H9 (cell line): ENCODE results near the gene SLCO1B1. TPM values are rescaled to one million over a fixed set of nuclear protein-coding genes. Genes with fewer than 3 reads are reported as not detected.

Experiments
- DNase-seq: peaks from one replicate; pipeline ENCODE4 v3.0.0-alpha.2; 2017
- H2AFZ ChIP-seq: one replicate; pipeline ENCODE4 v1.6.1; 2013; ENCODE audit warnings: mild to moderate bottlenecking, low read length, control low read depth, moderate library complexity
- H2AK5ac ChIP-seq: 2 replicates; pipeline ENCODE4 v1.6.1; 2013; ENCODE audit warnings: low read length, control low read depth, mixed read lengths; ENCODE audit not compliant: insufficient read length
- H2BK120ac ChIP-seq: one replicate; pipeline ENCODE4 v1.6.1; 2013; ENCODE audit warnings: low read depth, mild to moderate bottlenecking, low read length, control low read depth, inconsistent platforms; ENCODE audit not compliant: poor library complexity, severe bottlenecking
- H2BK12ac ChIP-seq: 2 replicates; pipeline ENCODE4 v1.6.1; 2013; ENCODE audit warnings: low read length, control low read depth, mixed read lengths, low read depth; ENCODE audit not compliant: insufficient read length
- H2BK15ac ChIP-seq: 2 replicates; pipeline ENCODE4 v1.6.1; 2013; ENCODE audit warnings: low read depth, low read length, control low read depth
- H2BK20ac ChIP-seq: one replicate; pipeline ENCODE4 v1.6.1; 2013; ENCODE audit warnings: low read depth, mild to moderate bottlenecking, low read length, control low read depth, inconsistent platforms; ENCODE audit not compliant: poor library complexity, severe bottlenecking
- H2BK5ac ChIP-seq: 2 replicates; pipeline ENCODE4 v1.6.1; 2013; ENCODE audit warnings: low read length, control low read depth, mixed read lengths; ENCODE audit not compliant: insufficient read length
- H3K14ac ChIP-seq: 2 replicates; pipeline ENCODE4 v1.6.1; 2013; ENCODE audit warnings: low read length, control low read depth; ENCODE audit not compliant: insufficient read depth
- H3K18ac ChIP-seq: 2 replicates; pipeline ENCODE4 v1.6.1; 2013; ENCODE audit warnings: low read depth, mild to moderate bottlenecking, mixed read lengths, low read length, control low read depth; ENCODE audit not compliant: insufficient read length
- H3K23ac ChIP-seq: 2 replicates; pipeline ENCODE4 v1.6.1; 2013; ENCODE audit warnings: low read length, control low read depth, mixed read lengths, low read depth; ENCODE audit not compliant: insufficient read length
- H3K23me2 ChIP-seq: 2 replicates; pipeline ENCODE4 v1.6.1; 2013; ENCODE audit warnings: low read depth, mild to moderate bottlenecking, mixed read lengths, low read length, control low read depth; ENCODE audit not compliant: insufficient read length, poor library complexity, severe bottlenecking
- H3K27ac ChIP-seq: 2 replicates; pipeline ENCODE4 v1.5.1; 2013; ENCODE audit warnings: low read length, control low read depth, mixed read lengths, low read depth; ENCODE audit not compliant: insufficient read length
- H3K27me3 ChIP-seq: 2 replicates; pipeline ENCODE4 v1.6.1; 2013; ENCODE audit warnings: low read length, control low read depth, inconsistent platforms; ENCODE audit not compliant: insufficient read depth
- H3K4ac ChIP-seq: 2 replicates; pipeline ENCODE4 v1.6.1; 2013; ENCODE audit warnings: low read depth, mild to moderate bottlenecking, control low read depth, inconsistent platforms, low read length, moderate library complexity
- H3K4me1 ChIP-seq: 2 replicates; pipeline ENCODE4 v1.6.1; 2013; ENCODE audit warnings: low read length, control low read depth, inconsistent platforms; ENCODE audit not compliant: insufficient read depth
- H3K4me2 ChIP-seq: 2 replicates; pipeline ENCODE4 v1.6.1; 2013; ENCODE audit warnings: low read length, control low read depth, mixed read lengths; ENCODE audit not compliant: insufficient read length, insufficient read depth
- H3K56ac ChIP-seq: 2 replicates; pipeline ENCODE4 v1.6.1; 2013; ENCODE audit warnings: low read depth, mild to moderate bottlenecking, mixed read lengths, low read length, control low read depth; ENCODE audit not compliant: insufficient read length
- H3K79me1 ChIP-seq: 2 replicates; pipeline ENCODE4 v1.6.1; 2013; ENCODE audit warnings: low read depth, mild to moderate bottlenecking, moderate library complexity, low read length, control low read depth, inconsistent platforms; ENCODE audit not compliant: insufficient read depth, poor library complexity, severe bottlenecking
- H3K79me2 ChIP-seq: 2 replicates; pipeline ENCODE4 v1.6.1; 2013; ENCODE audit warnings: low read length, control low read depth, inconsistent platforms; ENCODE audit not compliant: insufficient read depth
- H3K9ac ChIP-seq: 2 replicates; pipeline ENCODE4 v1.6.1; 2013; ENCODE audit warnings: low read length, control low read depth, mixed read lengths; ENCODE audit not compliant: insufficient read length; ENCODE audit errors: extremely low read depth
- H3K9me3 ChIP-seq: one replicate; pipeline ENCODE4 v1.6.1; 2013; ENCODE audit warnings: low read depth, low read length, inconsistent platforms; ENCODE audit not compliant: control insufficient read depth
- H3T11ph ChIP-seq: one replicate; pipeline ENCODE4 v1.6.1; 2013; ENCODE audit warnings: mild to moderate bottlenecking, low read length, control low read depth, inconsistent platforms
- H4K20me1 ChIP-seq: one replicate; pipeline ENCODE4 v1.6.1; 2013; ENCODE audit not compliant: control insufficient read depth, insufficient read length, insufficient read depth
- H4K5ac ChIP-seq: 2 replicates; pipeline ENCODE4 v1.6.1; 2013; ENCODE audit warnings: low read depth, mild to moderate bottlenecking, mixed read lengths, low read length, control low read depth; ENCODE audit not compliant: insufficient read length
- H4K8ac ChIP-seq: replicated peaks from 2 replicates; pipeline ENCODE4 v1.6.1; 2013; ENCODE audit warnings: low read length, control low read depth, mixed read lengths, low read depth; ENCODE audit not compliant: insufficient read length
- H4K91ac ChIP-seq: 2 replicates; pipeline ENCODE4 v1.6.1; 2013; ENCODE audit warnings: low read depth, mild to moderate bottlenecking, moderate library complexity, mixed read lengths, low read length, control low read depth; ENCODE audit not compliant: insufficient read length
- H3K27ac Mint-ChIP-seq, 3 experiments: 2 replicates in 2 of 3; 3 replicates in 1 of 3; pipeline ENCODE4 v1.8.0; 2020 to 2021; ENCODE audit warnings: mixed read lengths in 3 of 3, mild to moderate bottlenecking in 1 of 3, moderate library complexity in 1 of 3
- H3K27me3 Mint-ChIP-seq: 2 replicates; pipeline ENCODE4 v1.8.0; 2021; ENCODE audit warnings: low read depth, mild to moderate bottlenecking, moderate library complexity, mixed read lengths
- H3K36me3 Mint-ChIP-seq, 3 experiments: 2 replicates in 2 of 3; 3 replicates in 1 of 3; pipeline ENCODE4 v1.8.0; 2020 to 2021; ENCODE audit warnings: low read depth in 3 of 3, mixed read lengths in 3 of 3; ENCODE audit not compliant: insufficient read depth in 1 of 3
- H3K4me1 Mint-ChIP-seq, 2 experiments: 2 replicates each; pipeline ENCODE4 v1.8.0; 2020; ENCODE audit warnings: mixed read lengths in 2 of 2
- H3K4me3 Mint-ChIP-seq, 2 experiments: 2 replicates in 1 of 2; 3 replicates in 1 of 2; pipeline ENCODE4 v1.8.0; 2020 to 2021; ENCODE audit warnings: mild to moderate bottlenecking in 2 of 2, mixed read lengths in 2 of 2, moderate library complexity in 1 of 2
- H3K9me3 Mint-ChIP-seq, 2 experiments: 2 replicates in 1 of 2; 3 replicates in 1 of 2; pipeline ENCODE4 v1.8.0; 2020; ENCODE audit warnings: mild to moderate bottlenecking in 2 of 2, mixed read lengths in 2 of 2, moderate library complexity in 1 of 2
- WGBS: extraction: QIAGEN DNeasy Blood & Tissue Kit; methylation state at CpG from one replicate; pipeline ENCODE4 v1.1.7; 2013; ENCODE audit warnings: missing lambda C conversion rate, low lambda C conversion rate, mixed read lengths; ENCODE audit not compliant: insufficient read length; ENCODE audit errors: extremely low coverage; 5-methylcytosine and 5-hydroxymethylcytosine counted together
- total RNA-seq: library from RNA; stranded (reverse); gene quantifications from 2 replicates; pipeline ENCODE4 v1.2.1, GENCODE V29; 2021
- TF ChIP-seq, protein P1 (sequence below): fragments of 200-600 bp; sonication (generic); conservative IDR thresholded peaks from 3 replicates; pipeline ENCODE4 v1.8.0; 2021; ENCODE audit warnings: antibody characterized with exemption, mild to moderate bottlenecking

Gene SLCO1B1
- total RNA-seq, 1 experiment from 2014 or later = 0.09 TPM

DNA sequence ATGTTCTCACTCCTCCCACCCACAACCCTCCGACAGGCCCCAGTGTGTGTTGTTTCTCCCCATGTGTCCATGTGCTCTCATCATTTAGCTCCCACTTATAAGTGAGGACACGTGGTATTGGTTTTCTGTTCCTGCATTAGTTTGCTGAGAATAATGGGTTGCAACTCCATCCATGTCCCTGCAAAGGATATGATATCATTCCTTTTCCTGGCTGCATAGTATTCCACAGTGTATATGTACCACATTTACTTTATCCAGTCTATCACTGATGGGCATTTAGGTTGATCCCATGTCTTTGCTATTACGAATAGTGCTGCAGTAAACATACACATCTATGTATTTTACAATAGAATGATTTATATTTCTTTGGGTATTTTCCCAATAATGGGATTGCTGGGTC is 126.2 kb downstream of the SLCO1B1 start:
- no peak overlapping the region for H3T11ph ChIP-seq
- no peak overlapping the region for H3K4me2 ChIP-seq
- no peak overlapping the region for H2BK120ac ChIP-seq
- H4K8ac ChIP-seq = no peak overlapping the region
- H4K20me1 ChIP-seq = no peaks in the 10 kb centered on the region
- Mint-ChIP-seq H3K9me3 (peaks cover 16 to 32% of the 10 kb centered on the region in 2 experiments), H3K4me3 (no peak overlapping the region), H3K36me3 (peaks cover 0 to 5% (median 4%) of the 10 kb centered on the region in 3 experiments; a peak in 6 of 7 replicates), H3K27ac (no peak overlapping the region), H3K4me1 (no peaks in the 10 kb centered on the region), H3K27me3 (no peaks in the 10 kb centered on the region)
- whole genome bisulfite sequencing = no CpG with 5 or more reads among the region's 3 CpGs
- H4K91ac ChIP-seq = no peak overlapping the region
- no peak overlapping the region for H2AK5ac ChIP-seq
- no peaks in the 10 kb centered on the region for H3K79me1 ChIP-seq
- DNase-seq = no peak
- no peak overlapping the region for H3K56ac ChIP-seq
- H2BK5ac ChIP-seq = no peak overlapping the region
- H3K18ac ChIP-seq = no peak overlapping the region
- no peaks in the 10 kb centered on the region for H3K27me3 ChIP-seq
- no peak overlapping the region for H2BK12ac ChIP-seq
- no peak overlapping the region for H3K23ac ChIP-seq
- H3K9me3 ChIP-seq = no peaks in the 10 kb centered on the region
- no peak overlapping the region for H2AFZ ChIP-seq
- H3K4ac ChIP-seq = no peak overlapping the region
- TF ChIP-seq, protein P1, sequence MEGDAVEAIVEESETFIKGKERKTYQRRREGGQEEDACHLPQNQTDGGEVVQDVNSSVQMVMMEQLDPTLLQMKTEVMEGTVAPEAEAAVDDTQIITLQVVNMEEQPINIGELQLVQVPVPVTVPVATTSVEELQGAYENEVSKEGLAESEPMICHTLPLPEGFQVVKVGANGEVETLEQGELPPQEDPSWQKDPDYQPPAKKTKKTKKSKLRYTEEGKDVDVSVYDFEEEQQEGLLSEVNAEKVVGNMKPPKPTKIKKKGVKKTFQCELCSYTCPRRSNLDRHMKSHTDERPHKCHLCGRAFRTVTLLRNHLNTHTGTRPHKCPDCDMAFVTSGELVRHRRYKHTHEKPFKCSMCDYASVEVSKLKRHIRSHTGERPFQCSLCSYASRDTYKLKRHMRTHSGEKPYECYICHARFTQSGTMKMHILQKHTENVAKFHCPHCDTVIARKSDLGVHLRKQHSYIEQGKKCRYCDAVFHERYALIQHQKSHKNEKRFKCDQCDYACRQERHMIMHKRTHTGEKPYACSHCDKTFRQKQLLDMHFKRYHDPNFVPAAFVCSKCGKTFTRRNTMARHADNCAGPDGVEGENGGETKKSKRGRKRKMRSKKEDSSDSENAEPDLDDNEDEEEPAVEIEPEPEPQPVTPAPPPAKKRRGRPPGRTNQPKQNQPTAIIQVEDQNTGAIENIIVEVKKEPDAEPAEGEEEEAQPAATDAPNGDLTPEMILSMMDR = no peak
- H2BK15ac ChIP-seq = no peak overlapping the region
- H4K5ac ChIP-seq = no peak overlapping the region
- H3K79me2 ChIP-seq = no peaks in the 10 kb centered on the region
- no peaks in the 10 kb centered on the region for H3K4me1 ChIP-seq
- H2BK20ac ChIP-seq = no peak overlapping the region
- no peak overlapping the region for H3K14ac ChIP-seq
- H3K23me2 ChIP-seq = no peaks in the 10 kb centered on the region
- no peak overlapping the region for H3K9ac ChIP-seq
- H3K27ac ChIP-seq = no peak overlapping the region
